Activated T-cell treated with anti-CD3 and anti-CD28 coated beads for 4 hours (primary cell): ENCODE data around the gene TCP10L.
A peak's percentile ranks its signal among the peaks of the same experiment; 100 is the strongest.
"Not testable (repeated sequence)": the region's sequence is repeated elsewhere in the genome, so short reads cannot be mapped to it uniquely, and the experiment has no call there.

ENCODE experiments used
- DNase-seq: peaks from one replicate; pipeline ENCODE4 v3.0.0-alpha.2; 2020

TCP10L gene

GRCh38 chr21:32585042-32585710 is at the start of gene TCP10L:
TCP10L (minus strand) TSS chr21:32585523; CDS start chr21:32584304, 1,219 bp downstream.
- no peak for DNase-seq

- no peak for DNase-seq
Observed at GRCh38 chr21:32626621-32627196, 41.4 kb upstream of the TCP10L start.

- not testable (repeated sequence) for DNase-seq
Observed at GRCh38 chr21:32618218-32618617, 32.9 kb upstream of the TCP10L start.

- no peak for DNase-seq
Observed at GRCh38 chr21:32613436-32614043, 28.2 kb upstream of the TCP10L start.

GRCh38 chr21:32612999-32613337 is 27.6 kb upstream of the TCP10L start:
- DNase-seq: no peak

- DNase-seq: peak; percentile 72
Observed at GRCh38 chr21:32612075-32612998, 27.0 kb upstream of the TCP10L start, which contains the start of gene CFAP298. CFAP298 (minus strand) TSS chr21:32612377; CDS start chr21:32612243, 134 bp downstream.

- peak; percentile 10 for DNase-seq
Observed at GRCh38 chr21:32611471-32611997, 26.2 kb upstream of the TCP10L start.

- not testable (repeated sequence) for DNase-seq
Observed at GRCh38 chr21:32610940-32611339, 25.6 kb upstream of the TCP10L start.

GRCh38 chr21:32608851-32609250 is 23.5 kb upstream of the TCP10L start:
- DNase-seq: no peak

GRCh38 chr21:32605469-32605868 is 20.1 kb upstream of the TCP10L start:
- no peak for DNase-seq

GRCh38 chr21:32604464-32604863 is 19.1 kb upstream of the TCP10L start:
- DNase-seq: no peak

- DNase-seq: no peak
Observed at GRCh38 chr21:32603131-32603530, 17.8 kb upstream of the TCP10L start.

- no peak for DNase-seq
Observed at GRCh38 chr21:32602099-32602498, 16.8 kb upstream of the TCP10L start.

GRCh38 chr21:32599526-32599925 is 14.2 kb upstream of the TCP10L start:
- no peak for DNase-seq

- DNase-seq: no peak
Observed at GRCh38 chr21:32599091-32599490, 13.8 kb upstream of the TCP10L start.

GRCh38 chr21:32597205-32597604 is 11.9 kb upstream of the TCP10L start:
- no peak for DNase-seq

GRCh38 chr21:32595431-32595830 is 10.1 kb upstream of the TCP10L start:
- DNase-seq: no peak

GRCh38 chr21:32593690-32594089 is 8.4 kb upstream of the TCP10L start:
- DNase-seq: no peak

GRCh38 chr21:32592929-32593502 is 7.7 kb upstream of the TCP10L start:
- no peak for DNase-seq

- no peak for DNase-seq
Observed at GRCh38 chr21:32590130-32590529, 4.8 kb upstream of the TCP10L start.

GRCh38 chr21:32587651-32588050 is 2.3 kb upstream of the TCP10L start:
- no peak for DNase-seq

GRCh38 chr21:32587120-32587519 is 1.8 kb upstream of the TCP10L start:
- DNase-seq: no peak

GRCh38 chr21:32585970-32586369 is 647 bp upstream of the TCP10L start:
- no peak for DNase-seq
